Measurements from ENCODE around the gene TYW1B.
"Not testable (repeated sequence)": the region's sequence is repeated elsewhere in the genome, so short reads cannot be mapped to it uniquely, and the experiment has no call there.

TYW1B gene

DNA sequence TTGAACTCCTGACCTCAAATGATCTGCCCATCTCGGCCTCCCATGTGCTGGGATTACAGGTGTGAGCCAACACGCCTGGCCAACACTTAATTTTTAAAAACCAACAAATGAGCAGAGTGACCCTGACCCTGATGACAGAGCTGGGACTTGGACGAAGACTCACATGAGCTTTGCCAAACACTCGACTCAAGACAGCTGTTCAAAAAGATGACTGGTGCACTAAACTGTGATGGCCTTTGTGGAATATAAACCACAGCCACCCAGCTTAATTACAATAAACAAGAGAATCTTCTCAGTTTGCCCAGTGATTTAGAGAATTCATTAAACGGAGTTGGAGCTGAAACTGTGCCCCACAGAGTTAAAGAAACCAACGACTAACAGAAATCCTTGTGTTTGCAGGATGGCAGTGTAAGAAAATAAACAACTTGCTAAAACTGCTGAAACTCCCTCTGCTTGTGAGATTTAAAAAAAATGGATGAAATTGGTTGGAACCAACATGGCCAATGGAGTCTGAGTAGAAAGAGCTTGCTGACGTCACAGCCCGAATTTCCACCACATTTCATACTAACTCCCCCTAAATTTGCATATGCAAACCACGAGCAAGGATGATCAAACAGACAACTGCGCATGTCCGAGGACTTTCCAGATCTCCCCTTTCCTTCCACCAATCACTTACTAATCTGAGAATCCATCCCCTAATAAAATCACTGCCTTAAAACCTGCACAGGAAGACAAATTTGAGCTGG, 209.4 kb downstream of the TYW1B start:
- DNase-seq: not testable (repeated sequence)

DNA sequence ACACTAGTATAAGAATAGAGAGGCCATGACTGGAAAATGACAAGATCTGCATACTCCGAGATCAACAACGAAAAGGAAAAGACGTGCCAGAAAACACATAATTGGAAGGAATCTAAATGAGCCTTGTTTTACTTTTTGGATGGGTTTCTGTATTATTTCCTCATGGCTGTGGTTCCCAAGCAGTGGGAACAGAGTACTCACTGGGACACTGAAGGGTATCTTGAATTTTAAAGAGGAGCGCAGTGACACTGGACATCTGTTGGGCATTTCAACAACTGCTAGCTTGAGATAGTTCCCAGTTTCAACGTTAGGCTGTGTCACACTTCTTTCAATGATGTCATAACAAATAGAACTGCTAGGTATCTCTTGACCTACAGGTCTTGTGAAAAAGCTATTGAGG, 218.2 kb downstream of the TYW1B start:
- not testable (repeated sequence) for DNase-seq

GRCh38 chr7:72607988-72608387, 220.0 kb downstream of the TYW1B start:
- DNase-seq: not testable (repeated sequence)

DNA sequence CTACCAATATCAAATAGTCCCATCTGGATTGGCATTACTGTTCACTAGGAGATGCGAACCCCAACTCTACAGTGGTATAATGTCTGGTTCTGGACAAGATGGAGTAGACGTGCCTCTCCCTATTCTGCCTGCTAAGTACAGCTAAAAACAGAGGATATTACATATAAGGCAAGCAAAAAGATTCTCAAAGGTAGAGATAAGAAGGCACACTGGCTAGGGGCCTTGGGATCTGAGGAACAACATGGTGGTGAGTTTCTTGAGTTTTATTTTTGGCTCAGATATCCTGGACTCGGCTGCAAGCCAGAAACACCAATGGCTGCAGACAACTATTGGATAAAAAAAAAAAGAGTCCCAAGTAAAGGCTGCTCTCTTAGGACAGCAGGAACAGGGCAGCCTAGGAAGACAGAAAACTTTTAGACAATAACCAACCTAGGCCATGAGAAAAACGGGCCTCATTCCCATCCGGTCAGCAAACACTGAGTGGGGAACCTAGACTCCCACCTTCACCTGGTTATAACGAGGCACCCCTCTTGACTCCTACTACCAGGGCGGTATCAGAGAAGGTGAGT, 222.1 kb downstream of the TYW1B start:
- DNase-seq: not testable (repeated sequence)

GRCh38 chr7:72604771-72605611, 223.0 kb downstream of the TYW1B start:
- not testable (repeated sequence) for DNase-seq

DNA sequence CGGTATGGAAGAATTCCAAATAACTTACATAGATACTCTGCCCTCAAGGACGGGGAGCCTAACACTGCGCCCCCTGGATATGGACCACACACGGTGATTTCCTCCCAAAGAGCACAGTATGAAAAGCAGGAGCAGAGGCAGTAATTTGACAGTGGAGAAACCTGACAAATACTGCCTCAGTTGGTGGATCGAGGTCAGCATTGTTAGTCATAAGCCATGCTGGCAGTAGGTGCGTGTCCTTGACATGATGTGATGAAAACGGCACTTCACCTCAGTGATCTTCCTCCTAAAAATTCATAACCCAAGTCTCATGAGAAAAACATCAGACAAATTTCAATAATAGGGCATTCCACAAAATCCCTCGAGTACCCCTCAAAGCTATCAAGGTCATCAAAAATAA, 224.5 kb downstream of the TYW1B start:
- DNase-seq: not testable (repeated sequence)

GRCh38 chr7:72603073-72603472, 224.9 kb downstream of the TYW1B start:
- no peak for DNase-seq

- not testable (repeated sequence) for DNase-seq
Measured at GRCh38 chr7:72601683-72602082, 226.3 kb downstream of the TYW1B start.

DNA sequence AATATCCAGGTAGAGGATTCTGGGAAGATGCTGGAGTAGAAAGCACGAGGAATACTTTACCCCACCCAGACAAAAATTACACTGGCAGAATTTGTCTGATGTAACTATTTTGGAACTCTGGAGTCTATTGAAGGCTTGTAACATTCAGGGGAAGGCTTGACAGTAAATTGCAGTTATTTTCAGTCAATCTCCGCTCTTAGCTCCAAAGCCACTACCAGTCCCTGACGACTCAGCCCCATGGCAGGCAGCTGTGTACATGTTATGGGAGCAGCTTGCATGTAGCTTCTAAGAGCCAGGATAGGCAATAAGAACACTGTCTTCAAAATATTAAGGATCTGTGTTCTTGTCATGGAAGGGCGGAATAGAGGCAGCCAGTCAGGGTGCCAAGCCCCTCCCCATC, 238.0 kb downstream of the TYW1B start:
- not testable (repeated sequence) for DNase-seq

DNA sequence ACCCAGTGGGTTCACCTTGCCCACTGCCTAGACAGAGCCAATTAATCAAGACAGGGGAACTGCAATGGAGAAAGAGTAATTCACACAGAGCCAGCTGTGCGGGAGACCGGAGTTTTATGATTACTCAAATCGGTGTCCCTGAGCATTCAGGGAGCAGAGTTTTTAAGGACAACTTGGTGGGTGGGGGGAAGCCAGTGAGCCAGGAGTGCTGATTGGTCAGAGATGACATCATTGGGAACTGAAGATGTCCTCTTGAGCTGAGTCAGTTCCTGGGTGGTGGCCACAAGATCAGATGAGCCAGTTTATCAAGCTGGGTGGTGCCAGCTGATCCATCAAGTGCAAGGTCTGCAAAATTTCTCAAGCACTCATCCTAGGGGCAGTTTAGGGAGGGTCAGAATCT, 240.7 kb downstream of the TYW1B start:
- not testable (repeated sequence) for DNase-seq

- not testable (repeated sequence) for DNase-seq
Measured at GRCh38 chr7:72584576-72584975, 243.4 kb downstream of the TYW1B start.

DNA sequence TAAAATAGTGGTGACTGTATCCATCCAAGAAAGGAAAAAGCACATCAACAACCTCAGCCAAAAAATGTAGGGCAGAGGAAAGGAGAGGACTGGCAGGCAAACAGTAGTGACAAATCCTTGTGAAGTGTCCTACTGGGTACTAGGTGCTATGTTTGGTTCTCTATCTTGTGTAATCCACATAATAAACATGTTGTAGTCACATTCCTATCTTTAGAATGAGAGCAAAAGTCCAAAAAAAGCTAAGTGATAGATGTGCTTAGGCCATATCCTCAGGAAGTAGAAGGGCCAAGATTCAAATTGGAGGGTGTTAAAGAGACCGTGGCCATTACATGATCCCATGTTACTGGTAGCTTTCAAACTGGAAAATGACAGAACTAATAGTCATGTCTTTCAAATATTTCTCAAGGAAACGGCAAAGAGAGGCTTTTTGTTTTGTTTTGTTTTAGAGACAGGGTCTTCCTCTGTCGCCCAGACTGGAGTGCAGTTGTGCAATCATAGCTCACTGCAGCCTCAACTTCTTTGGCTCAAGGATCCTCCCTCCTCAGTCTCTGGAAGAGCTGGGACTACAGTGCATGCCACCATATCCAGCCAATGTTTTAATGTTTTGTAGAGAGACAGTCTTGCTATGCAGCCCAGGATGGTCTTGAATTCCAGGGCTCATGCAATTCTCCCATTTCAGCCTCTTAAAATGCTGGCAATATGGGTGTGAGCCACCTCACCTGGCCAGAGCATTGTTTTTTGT, 244.2 kb downstream of the TYW1B start:
- DNase-seq: not testable (repeated sequence)

GRCh38 chr7:72580142-72580770, 247.7 kb downstream of the TYW1B start:
- not testable (repeated sequence) for DNase-seq

GRCh38 chr7:72577107-72577506, 250.9 kb downstream of the TYW1B start:
- no peak for DNase-seq

- DNase-seq: not testable (repeated sequence)
Measured at GRCh38 chr7:72561988-72562387, 266.0 kb downstream of the TYW1B start.

DNA sequence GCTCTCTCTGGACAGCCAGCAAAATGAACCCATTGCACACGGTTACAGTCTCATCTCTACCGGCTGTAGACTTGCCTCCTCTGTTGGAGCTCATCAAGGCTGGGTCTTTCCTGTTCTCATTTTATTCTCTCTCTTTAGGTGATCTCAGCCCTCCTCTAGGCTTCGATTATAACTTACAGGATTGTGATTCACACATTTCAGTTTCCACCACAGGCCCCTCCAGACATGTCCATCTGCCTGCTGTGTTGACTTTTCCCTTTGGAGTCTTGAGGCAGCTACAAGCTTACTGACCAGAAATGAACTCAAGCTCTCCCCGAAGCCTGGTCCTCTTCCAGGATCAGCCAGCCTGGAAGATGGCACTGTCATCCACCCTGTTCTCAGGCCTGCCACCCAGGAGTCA, 268.5 kb downstream of the TYW1B start:
- DNase-seq: not testable (repeated sequence)

DNA sequence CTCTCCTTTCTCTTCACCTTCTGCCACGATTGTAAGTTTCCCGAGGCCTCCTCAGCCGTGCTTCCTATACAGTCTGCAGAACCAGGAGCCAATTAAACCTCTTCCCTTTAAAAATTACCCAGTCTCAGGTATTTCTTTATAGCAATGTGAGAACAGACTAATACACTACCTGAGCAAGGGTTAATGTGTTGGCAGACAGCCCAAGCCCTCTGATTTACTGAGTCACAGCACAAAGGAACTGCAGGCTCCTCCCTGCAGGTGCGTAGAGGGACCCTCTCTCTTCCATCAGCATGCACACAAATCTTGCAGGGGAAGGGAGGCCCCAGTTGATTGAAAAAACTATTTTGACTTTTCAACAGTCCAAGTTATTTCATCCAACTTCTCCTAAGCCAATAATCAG, 271.3 kb downstream of the TYW1B start:
- not testable (repeated sequence) for DNase-seq

GRCh38 chr7:72555238-72555637, 272.8 kb downstream of the TYW1B start:
- DNase-seq: not testable (repeated sequence)

DNA sequence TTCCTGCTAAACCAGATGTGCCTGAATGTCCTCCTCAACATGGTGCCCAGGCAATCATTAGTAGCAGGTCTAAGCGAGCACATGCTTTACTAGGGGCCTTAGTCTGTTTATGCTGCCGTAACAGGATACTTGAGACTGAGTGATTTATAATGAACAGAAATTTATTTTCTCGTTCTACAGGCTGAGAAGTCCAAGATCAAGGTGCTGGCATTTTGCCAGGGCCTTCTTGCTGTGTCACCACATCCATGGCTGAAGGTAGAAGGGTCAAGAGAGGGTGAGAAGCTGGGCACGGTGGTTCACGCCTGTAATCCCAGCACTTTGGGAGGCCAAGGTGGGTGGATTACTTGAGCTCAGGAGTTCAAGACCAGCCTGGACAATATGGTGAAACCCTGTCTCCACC, 273.6 kb downstream of the TYW1B start:
- not testable (repeated sequence) for DNase-seq

GRCh38 chr7:72550454-72550853, 277.5 kb downstream of the TYW1B start:
- DNase-seq: not testable (repeated sequence)

GRCh38 chr7:72546586-72547237, 281.3 kb downstream of the TYW1B start:
- DNase-seq: not testable (repeated sequence)

- DNase-seq: not testable (repeated sequence)
Measured at GRCh38 chr7:72544531-72544930, 283.5 kb downstream of the TYW1B start.

All from CD4-positive, alpha-beta T cell treated with Interleukin-21 for 1 hour (primary cell).